GM19463 (cell line): Measurements from ENCODE around the gene RCAN2.
"Not testable (repeated sequence)": the region's sequence is repeated elsewhere in the genome, so short reads cannot be mapped to it uniquely, and the experiment has no call there.

Source experiments
- ATAC-seq: cut with Tn5 transposase; IDR thresholded peaks from one replicate; pipeline ENCODE4 v1.9.1; 2021; ENCODE audit warnings: mild to moderate bottlenecking, moderate library complexity; ENCODE audit not compliant: unreplicated experiment

RCAN2 gene

DNA sequence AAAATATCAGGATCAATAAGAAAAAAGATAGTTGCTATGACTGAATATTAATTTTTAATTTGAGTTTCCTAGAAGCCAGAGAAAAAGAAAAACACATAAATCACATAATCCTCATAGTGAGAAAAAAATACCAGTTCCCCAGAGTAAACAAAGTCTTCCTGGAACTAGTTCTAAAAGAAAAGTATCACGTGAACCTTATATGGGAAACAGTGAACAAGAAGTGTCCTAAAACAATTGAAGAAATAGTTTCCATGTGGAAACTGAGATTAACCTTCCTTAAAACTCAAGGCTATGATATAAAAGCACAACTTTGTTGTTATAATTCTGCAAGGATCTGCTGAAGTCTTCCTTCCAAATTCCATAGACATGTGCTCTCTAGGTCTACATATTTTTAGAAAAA, 50.6 kb downstream of the RCAN2 start:
- no peak for ATAC-seq

DNA sequence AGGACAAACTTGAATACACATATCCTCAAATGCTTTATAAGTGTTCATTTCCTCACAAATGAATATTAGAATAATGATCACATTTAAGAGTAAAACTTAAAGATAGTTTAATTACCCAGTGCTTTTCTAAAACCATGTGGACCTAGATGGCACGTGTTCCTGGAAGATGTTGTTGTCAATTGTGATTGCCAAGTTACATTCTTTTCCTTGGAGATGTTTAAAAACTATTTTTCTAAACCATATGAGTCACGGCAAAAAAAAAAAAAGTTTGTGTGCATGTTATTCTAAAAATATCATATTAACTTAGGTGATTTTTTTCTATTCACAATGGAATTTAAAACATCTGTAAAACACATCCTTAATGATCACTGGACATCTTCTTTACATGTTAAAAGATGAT, 51.1 kb downstream of the RCAN2 start:
- ATAC-seq: no peak

DNA sequence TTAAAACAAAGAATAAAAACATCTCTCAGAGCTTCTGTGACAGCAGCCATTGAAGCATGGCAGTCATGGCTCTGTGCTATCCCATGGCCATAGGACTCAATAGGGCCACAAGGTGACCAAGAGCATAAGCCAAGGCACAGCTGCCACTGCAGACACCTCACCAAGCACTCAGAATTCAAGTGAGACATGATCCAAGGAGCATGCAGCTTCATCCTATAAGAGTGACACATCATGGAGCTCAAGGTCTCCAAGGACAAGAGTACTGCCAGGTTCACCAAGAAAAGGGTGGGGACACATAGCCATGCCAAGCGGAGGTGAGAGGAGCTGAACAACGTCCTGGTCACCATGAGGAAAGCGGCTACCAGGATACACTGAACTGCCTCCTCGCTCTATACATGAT, 53.0 kb downstream of the RCAN2 start:
- no peak for ATAC-seq

DNA sequence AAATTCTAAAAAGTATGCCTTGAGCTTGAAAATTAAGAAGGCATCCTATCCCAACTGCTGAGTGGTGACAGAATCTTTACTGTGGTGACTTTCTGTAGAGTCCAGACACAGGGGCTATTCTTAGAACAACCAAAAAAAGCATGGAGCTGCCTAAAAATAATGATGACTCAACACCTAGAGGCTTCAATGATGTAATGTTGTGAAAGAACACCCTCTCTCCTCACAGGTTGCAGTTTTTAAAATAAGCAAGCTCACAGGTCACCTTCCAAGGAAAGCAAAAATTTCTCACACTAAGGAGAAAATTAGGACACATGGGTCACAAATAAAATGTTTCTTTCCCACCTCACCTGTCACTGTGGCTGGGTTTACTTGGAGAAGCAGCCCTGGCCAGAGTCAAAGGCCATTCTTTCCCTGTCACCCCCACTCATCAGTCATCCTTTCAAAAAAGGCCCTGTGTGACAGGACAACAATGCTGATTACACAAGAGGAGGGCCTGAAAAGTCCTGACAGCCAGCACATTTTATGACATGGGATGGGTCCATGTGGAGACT, 53.5 kb downstream of the RCAN2 start:
- no peak for ATAC-seq

DNA sequence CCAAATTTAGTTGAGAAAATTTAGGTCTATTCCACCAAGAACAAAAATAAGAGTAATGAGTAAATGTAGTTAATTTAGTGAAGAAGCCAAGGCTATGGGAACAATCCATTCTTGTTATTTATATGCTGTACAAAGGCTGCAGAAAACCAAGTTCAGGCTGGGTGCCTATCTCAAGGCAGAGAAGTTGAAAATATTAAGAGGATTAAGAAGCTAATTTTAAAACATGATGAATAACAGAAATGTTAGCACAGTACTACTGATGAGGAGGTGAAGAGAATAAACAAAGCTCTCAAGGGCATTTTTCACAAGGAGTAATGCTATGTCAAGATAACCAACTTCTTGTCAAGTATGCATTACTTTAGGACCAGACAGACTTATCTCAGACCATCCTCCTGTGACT, 68.6 kb downstream of the RCAN2 start:
- no peak for ATAC-seq

DNA sequence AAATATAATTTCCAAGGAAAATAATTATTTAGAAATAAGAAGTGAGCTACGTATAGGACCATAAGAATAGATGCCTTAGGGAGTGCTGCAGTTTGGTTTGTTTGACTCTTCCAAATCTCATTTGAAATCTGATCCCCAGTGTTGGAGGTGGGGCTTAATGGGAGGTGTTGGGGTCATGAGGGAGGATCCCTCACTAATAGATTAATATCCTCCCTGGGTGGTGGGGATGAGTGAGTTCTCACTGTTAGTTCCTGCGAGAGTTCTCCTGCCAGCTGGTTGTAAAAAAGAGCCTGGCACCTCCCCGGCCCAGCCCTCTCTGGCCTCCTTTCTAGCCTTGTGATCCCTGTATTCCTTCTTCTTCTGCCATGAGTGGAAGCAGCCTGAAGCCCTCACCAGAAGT, 69.3 kb downstream of the RCAN2 start:
- no peak for ATAC-seq

DNA sequence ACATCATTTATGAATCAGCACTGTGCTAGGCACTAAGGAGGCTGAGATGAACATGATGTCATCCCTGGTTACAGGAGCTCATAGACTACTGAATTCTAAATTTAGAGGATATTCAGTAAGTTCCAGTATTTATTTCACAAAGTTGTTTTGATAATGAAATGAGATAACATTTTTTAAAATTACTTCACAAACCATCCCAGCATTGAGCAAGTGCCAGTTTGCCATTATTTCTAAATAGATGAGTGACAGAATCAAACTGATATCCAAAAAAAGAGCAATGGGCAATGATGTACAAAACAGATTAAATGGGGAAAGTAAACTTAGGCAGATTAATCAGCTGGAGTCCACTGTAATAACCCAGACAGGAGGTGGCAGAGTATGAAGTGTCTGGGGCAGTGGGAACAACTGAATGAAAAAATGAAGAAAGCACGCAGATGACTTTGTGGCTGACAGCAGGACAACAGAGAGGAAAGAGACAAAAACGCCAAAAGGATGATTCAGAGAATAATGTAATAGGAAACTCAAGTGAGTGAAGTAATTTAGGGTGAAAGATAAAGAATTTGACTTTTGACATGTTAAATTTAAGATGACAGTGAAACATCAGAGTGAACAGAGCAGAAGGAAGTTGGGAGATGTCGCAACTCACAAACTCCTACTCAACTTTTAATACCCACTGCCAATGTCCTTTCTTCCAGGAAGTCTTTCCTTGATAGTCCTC, 70.2 kb downstream of the RCAN2 start:
- no peak for ATAC-seq

DNA sequence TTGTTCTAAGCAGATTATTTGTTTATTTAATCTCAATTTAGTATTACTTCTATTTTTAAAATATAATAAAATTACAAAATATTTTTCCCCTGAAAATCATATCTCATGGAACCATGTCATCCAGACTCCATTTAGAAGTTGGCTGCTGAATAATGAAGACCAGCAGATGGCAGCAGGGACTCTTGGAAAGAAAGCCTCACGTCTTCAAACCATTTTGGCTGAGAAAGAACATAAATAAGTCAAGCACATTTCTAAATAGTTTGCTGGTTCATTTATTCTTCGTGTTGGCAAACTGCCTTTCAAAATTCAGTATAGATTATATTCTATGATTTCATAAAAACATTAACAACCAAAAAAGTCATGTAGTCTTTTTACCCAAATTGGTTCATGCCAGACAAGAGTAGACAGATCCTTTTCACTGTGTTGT, 71.7 kb downstream of the RCAN2 start:
- no peak for ATAC-seq

DNA sequence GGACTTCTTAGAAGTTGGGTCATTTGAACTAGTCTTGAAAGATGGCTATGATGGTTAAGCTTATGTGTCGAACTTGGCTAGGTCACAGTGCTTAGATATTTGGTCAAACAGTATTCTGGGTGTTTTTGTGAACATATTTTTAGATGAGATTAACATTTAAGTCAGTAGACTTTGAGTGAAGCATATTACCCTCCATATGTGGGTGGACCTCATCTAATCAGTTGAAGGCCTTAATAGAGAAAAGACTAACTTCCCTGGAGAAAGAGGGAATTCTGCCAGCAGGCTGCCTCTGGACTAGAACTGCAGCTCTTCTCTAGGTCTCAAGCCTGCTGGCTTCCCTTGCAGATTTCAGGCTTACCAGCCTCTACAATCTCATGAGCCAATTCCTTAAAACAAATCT, 76.9 kb downstream of the RCAN2 start:
- ATAC-seq: no peak

DNA sequence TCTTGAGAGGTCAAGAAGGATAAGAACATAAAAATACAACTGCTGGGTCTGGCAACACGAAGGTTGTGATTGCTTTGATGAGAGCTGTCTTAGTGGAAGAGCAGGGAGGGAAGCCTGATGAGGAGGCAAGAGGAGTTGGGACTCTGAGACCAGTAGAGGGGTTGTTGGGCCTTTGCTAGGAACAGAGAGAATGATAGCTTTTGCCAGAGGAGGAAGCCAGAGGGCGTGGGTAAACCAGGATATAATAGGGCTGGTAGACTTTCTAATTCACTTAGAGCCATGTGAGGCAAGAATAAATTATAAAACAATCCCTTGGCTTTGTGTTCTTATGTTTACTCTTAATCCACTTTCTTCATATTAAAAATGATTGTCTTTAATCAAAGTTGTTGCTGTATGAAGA, 78.6 kb downstream of the RCAN2 start:
- ATAC-seq: no peak

DNA sequence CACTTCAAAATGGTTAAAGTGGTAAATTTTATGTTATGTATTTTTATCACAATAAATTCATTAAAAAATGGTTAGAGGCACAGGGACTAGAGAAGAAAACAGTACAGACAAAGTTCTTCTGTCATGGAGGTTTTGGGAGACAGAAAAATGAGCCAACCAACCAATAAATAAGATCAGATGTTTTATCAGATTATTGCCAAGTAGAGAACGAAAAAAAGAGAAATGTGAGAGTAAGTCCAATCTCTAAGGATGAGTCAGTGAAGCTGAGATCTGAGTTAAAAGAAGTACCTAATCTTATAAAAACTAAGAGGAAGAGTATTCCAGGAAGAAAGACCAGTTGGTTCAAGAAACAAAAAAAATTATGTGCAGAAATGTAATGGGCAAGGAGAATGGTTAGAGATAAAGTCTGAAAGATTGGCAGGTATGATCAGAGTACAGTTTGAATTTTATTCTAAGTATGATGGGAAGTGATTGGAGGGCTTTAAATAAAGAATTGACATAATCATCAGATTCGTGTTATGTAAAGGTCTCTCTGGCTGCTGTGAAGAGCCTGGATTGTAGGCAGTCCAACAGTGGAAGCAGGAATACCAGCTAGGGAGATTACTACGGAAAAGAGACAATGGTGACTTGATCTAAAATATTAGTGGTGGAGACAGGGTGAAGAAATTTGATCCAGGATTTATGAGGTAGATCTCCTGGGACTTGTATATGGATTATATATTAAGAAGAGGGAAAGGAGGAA, 79.6 kb downstream of the RCAN2 start:
- no peak for ATAC-seq

DNA sequence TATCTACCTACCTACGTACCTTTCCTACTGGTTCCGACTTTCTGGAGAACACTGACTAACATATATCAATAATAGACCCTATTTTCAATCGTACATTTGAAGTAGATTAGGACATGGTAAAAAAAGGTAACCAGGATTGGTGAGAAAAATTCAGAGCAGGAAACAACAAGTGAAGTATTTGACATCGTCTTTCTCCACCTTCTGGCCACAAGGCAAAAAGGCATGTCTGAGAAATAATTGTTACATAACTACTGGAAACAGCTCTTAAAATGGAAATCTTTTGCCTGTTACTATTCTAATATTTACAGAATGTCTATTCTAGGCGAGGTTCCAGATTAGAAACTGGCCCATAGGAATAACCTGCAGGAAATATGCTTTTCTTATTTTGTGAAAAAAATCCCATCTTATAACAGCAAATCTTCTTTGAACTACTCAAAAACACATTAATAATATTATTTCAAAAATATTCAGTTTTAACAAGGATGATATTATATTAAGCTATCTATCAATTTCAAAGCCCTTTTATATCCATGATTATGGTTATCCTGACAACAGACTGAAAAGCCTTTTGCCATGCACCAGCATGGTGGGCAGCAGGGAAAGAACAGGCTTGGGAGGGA, 80.8 kb downstream of the RCAN2 start:
- ATAC-seq: no peak

DNA sequence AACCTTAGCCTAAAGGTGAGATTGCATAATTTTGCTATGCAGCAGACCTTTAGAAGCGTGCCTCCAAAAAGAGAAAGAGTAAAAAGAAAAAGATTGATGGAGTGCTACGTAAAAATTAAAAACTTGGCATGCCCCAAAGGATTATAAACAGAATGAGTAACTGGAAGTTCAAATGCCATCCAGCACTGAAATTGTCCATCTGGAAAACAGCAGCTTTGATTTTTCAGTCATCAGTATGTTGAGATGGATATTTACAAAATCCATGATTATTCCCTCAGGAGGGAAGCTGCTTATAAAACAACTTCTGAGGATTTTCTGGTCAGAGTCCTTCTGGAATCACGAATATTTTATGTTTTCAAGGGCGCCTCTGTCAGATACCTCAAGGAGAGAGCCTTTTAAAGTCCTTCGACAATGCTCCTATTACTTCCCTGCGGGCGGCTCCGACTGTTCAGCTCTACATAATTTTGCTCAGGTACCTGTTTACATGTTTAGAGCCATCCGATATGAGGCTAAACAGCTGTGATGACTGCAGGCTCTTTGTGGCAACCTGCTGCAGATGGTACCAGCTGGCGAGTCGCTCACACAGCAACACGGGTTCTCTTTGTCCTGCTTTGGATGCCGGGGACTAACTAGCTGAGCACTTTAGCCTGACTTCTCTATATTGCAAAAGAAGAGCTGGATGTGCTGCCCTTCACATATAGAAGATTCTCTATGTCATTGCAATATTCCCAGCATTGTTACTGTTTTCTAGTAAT, 83.3 kb downstream of the RCAN2 start:
- ATAC-seq: no peak

DNA sequence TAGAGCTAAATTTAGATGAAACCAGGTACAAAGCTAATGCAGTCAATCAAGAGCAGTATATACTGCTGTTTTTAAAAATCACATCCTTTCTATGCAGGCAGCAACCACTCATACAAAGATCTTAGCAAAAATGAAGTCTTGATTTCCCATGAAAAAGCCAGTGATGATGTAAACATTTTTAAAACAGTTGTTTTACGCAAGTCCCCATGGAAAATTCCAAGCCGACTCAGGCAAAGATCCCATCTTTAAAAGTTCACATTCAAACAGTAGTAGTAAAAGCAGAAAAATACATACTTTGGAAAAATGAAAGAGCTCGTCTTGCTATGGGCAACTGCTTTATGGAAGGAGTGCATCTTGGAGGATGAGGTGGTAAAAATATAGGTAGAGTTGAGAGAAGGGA, 84.0 kb downstream of the RCAN2 start:
- ATAC-seq: no peak

DNA sequence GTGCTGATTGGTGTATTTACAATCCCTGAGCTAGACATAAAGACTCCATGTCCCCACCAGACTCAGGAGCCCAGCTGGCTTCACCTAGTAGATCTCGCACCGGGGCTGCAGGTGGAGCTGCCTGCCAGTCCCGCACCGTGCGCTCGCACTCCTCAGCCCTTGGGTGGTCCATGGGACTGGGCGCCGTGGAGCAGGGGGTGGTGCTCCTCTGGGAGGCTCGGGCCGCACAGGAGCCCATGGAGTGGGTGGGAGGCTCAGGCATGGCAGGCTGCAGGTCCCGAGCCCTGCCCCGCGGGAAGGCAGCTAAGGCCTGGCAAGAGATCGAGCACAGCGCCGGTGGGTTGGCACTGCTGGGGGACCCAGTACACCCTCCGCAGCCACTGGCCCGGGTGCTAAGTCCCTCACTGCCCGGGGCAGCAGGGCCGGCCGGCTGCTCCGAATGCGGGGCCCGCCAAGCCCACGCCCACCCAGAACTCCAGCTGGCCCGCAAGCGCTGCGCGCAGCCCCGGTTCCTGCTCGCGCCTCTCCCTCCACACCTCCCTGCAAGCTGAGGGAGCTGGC, 85.5 kb downstream of the RCAN2 start:
- ATAC-seq: not testable (repeated sequence)

DNA sequence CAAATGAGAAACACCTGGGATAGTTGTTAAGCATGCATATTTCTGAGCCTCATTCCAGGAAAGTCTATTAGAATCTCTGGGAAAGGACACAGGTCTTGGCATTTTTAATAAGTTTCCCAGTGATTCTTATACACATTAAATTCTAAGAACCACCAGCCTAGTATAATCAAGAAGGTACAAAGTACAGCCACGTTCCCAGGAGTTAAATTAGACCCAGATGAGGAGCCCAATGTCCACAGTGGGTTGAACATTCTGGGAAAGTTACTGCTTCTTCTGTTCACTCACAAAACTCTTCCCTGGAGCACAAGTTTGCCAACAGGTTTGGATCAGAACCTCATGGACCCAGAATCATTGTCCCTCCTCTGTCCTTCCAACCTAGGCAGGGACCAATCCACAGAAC, 90.4 kb downstream of the RCAN2 start:
- no peak for ATAC-seq

DNA sequence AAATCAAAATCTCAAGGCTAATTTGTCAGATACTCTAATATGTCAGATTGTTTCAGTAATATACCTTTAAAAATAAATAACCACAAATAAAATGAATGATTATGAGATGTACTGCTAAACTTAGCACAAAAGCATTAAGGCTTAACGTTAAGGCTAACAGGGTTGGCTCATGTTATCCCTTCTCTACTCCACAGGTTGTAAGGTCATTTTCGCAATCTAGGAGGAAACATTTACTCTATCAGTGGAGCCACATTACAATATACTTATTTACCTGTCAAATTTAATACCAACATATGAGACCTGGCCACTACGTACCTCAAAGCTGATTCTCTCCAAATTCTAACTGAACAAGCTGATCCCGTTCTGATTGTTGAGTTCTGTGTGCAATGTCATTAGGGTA, 95.7 kb downstream of the RCAN2 start:
- ATAC-seq: no peak

DNA sequence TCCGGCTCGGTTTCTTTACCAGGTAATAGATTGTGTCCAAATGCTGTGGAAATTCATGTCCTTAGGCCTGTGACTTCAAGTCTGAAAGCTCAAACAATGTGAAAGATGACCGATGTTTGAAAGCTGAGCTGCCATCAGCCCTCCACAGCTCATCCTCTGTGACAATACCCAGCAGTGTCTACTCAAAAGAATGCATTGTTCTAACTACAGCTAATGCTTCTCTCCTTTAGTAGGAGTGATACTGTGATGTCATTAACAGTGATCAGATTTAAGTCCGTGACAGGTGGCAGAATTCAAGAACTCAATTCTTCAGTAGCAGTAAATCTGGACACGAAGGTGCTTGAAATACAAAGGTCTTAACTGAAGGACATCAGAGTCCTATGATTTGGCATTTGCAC, 97.3 kb downstream of the RCAN2 start:
- ATAC-seq: no peak

DNA sequence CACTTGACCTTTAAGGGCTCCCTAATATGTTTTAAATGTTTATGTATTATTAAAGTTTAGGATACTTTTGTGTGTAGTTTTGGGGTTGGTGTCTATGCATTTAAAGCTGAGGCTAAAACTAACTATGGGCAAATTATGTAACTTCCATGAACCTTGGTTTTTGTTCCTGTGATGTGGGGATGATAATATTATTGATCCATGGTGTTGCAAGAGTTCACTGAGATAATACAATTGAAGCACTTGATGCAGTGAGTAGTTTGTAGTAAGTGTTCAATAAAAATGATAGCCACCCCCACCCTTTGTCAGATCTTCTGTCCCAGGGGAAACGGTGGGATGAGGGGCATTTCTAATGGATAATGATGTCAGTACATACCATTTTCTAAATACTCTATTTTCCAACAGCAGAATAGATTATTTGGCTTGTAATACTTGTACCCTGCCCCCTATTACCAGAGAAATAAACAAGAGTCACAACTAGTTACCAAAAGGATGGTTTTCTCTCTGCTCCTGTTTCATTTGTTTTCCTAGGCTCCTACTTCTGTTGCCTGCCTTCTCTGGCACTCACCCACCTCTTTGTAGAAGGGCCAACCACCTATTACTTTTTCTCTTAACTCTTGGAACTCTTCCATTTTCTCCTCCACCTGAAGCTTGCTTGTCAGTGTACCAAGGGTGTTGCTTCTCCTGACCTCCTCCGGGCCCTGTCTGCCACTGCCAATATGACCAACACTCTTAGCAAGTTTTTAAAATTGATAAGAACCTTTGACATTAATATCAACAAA, 97.9 kb downstream of the RCAN2 start:
- ATAC-seq: no peak

DNA sequence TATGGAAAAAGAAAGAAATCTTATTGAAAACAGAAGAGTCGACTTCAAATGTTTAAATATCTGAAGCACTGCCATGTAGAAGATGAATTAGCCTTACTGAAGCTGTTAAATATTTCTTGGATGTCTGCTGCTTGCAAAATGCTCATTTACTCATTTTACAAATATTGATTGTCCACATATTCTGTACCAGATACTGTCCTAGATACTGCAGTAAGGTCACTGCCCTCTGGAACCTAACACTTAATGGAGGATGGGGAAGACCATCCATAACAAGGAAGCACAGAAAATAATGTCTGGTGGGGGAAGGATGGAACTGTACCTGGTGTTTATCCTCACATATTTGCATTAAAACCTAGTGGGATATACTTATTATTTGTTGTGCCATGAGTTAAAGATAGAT, 99.0 kb downstream of the RCAN2 start:
- ATAC-seq: no peak
